Neural cell (in vitro differentiated cells): ENCODE measurements around the gene TMEM61. TPM values are rescaled to one million over a fixed set of nuclear protein-coding genes. Genes with fewer than 3 reads are reported as not detected.
A peak's percentile ranks its signal among the peaks of the same experiment; 100 is the strongest.
"Not testable (repeated sequence)": the region's sequence is repeated elsewhere in the genome, so short reads cannot be mapped to it uniquely, and the experiment has no call there.

Experiments
- H2AFZ ChIP-seq: fragments of 200-600, 300-800 bp; sonication (generic), shearing (Covaris generic); 2 replicates; pipeline ENCODE4 v1.6.0; 2014; ENCODE audit warnings: low read depth, mild to moderate bottlenecking, antibody characterized with exemption, low read length, moderate library complexity
- H3F3A ChIP-seq: fragments of 200-600 bp; shearing (Covaris generic); 2 replicates; pipeline ENCODE4 v1.6.1; 2016; ENCODE audit warnings: mild to moderate bottlenecking, moderate library complexity, mixed read lengths, antibody characterized with exemption, low read length; ENCODE audit not compliant: insufficient read depth, poor library complexity, severe bottlenecking
- H3K27ac ChIP-seq: fragments of 200-600, 300-800 bp; sonication (generic), shearing (Covaris generic); 2 replicates; pipeline ENCODE4 v1.5.1; 2014; ENCODE audit warnings: mild to moderate bottlenecking, low read length, moderate library complexity
- H3K27me3 ChIP-seq: fragments of 300-800, 200-600 bp; sonication (generic), shearing (Covaris generic); 2 replicates; pipeline ENCODE4 v1.6.0; 2014; ENCODE audit warnings: mild to moderate bottlenecking, low read depth, low read length, moderate library complexity; ENCODE audit not compliant: insufficient read depth
- H3K36me3 ChIP-seq: fragments of 300-800, 200-600 bp; sonication (generic), shearing (Covaris generic); 2 replicates; pipeline ENCODE4 v1.5.1; 2014; ENCODE audit warnings: mild to moderate bottlenecking, antibody characterized with exemption, low read length, moderate library complexity; ENCODE audit not compliant: insufficient read depth
- H3K4me2 ChIP-seq: fragments of 300-800, 200-600 bp; sonication (generic), shearing (Covaris generic); 2 replicates; pipeline ENCODE4 v1.6.0; 2014; ENCODE audit warnings: mild to moderate bottlenecking, low read length
- H3K4me3 ChIP-seq: fragments of 300-800, 200-600 bp; sonication (generic), shearing (Covaris generic); 2 replicates; pipeline ENCODE4 v1.5.1; 2014; ENCODE audit warnings: mild to moderate bottlenecking, low read length, moderate library complexity
- H3K79me2 ChIP-seq: fragments of 200-600 bp; shearing (Covaris generic); replicated peaks from 2 replicates; pipeline ENCODE4 v1.6.0; 2014; ENCODE audit warnings: mild to moderate bottlenecking, low read length, moderate library complexity; ENCODE audit not compliant: insufficient read depth
- H3K9ac ChIP-seq: fragments of 300-800, 200-600 bp; sonication (generic), shearing (Covaris generic); 2 replicates; pipeline ENCODE4 v1.6.1; 2016; ENCODE audit warnings: mild to moderate bottlenecking, low read length, mixed read lengths
- H3K9me2 ChIP-seq: fragments of 200-600 bp; shearing (Covaris generic); 2 replicates; pipeline ENCODE4 v1.6.1; 2016; ENCODE audit warnings: mild to moderate bottlenecking, low read length, mixed read lengths; ENCODE audit not compliant: insufficient read depth
- H3K9me3 ChIP-seq: fragments of 200-600, 300-800 bp; sonication (generic), shearing (Covaris generic); 2 replicates; pipeline ENCODE4 v1.6.1; 2016; ENCODE audit warnings: mild to moderate bottlenecking, mixed run types, low read length, moderate library complexity, mixed read lengths
- H4K20me1 ChIP-seq: fragments of 200-600 bp; shearing (Covaris generic); 2 replicates; pipeline ENCODE4 v1.6.1; 2016; ENCODE audit warnings: mild to moderate bottlenecking, mixed run types; ENCODE audit not compliant: insufficient read depth
- CTCF ChIP-seq: fragments of 450-650 bp; IDR thresholded peaks from 2 replicates; pipeline ENCODE4 v1.5.1; 2014; ENCODE audit warnings: antibody characterized with exemption, mild to moderate bottlenecking, moderate library complexity; ENCODE audit not compliant: poor library complexity, severe bottlenecking
- EP300 ChIP-seq: fragments of 450-650 bp; conservative IDR thresholded peaks from 2 replicates; pipeline ENCODE4 v1.6.1; 2014; ENCODE audit warnings: antibody characterized with exemption, mild to moderate bottlenecking, moderate library complexity; ENCODE audit not compliant: poor library complexity, severe bottlenecking
- EZH2 ChIP-seq: fragments of 200-600, 300-800 bp; shearing (Covaris generic), sonication (generic); IDR thresholded peaks from 2 replicates; pipeline ENCODE4 v1.6.1; 2014; ENCODE audit warnings: antibody characterized with exemption, low read length, borderline replicate concordance, mild to moderate bottlenecking; ENCODE audit not compliant: insufficient read depth, poor library complexity, severe bottlenecking
- MXI1 ChIP-seq: fragments of 450-650 bp; conservative IDR thresholded peaks from 2 replicates; pipeline ENCODE4 v1.6.1; 2014; ENCODE audit warnings: antibody characterized with exemption, mild to moderate bottlenecking; ENCODE audit not compliant: poor library complexity, severe bottlenecking
- POLR2AphosphoS5 ChIP-seq: IDR thresholded peaks from 2 replicates; pipeline ENCODE4 v1.6.1; 2012
- RAD21 ChIP-seq: fragments of 450-650 bp; conservative IDR thresholded peaks from 2 replicates; pipeline ENCODE4 v1.6.1; 2014; ENCODE audit warnings: antibody characterized with exemption, mild to moderate bottlenecking, moderate library complexity
- REST ChIP-seq: IDR thresholded peaks from 2 replicates; pipeline ENCODE4 v1.6.1; 2012; ENCODE audit warnings: borderline replicate concordance
- SMC3 ChIP-seq: fragments of 450-650 bp; conservative IDR thresholded peaks from 2 replicates; pipeline ENCODE4 v1.6.1; 2014; ENCODE audit warnings: antibody characterized with exemption, mild to moderate bottlenecking, moderate library complexity; ENCODE audit not compliant: poor library complexity
- TAF1 ChIP-seq: IDR thresholded peaks from 2 replicates; pipeline ENCODE4 v1.6.1; 2012; ENCODE audit warnings: low read depth
- polyA plus RNA-seq: library from polyadenylated mRNA; depleted of rRNA; stranded (reverse); fragments of >200 nt; gene quantifications from 2 replicates; pipeline ENCODE4 v1.2.3, GENCODE V29; 2014

The TMEM61 gene
- polyA plus RNA-seq, 1 donor from 2014 or later, result not detected

GRCh38 chr1:55018395-55018794 lies 38.0 kb downstream of the TMEM61 start:
- Histone ChIP-seq H3F3A (no peaks in the 10 kb centered on the region), H3K79me2 (no peaks in the 10 kb centered on the region), H2AFZ (no peak overlapping the region), H4K20me1 (no peaks in the 10 kb centered on the region), H3K9me3 (no peaks in the 10 kb centered on the region), H3K4me2 (no peak overlapping the region), H3K9ac (no peak overlapping the region), H3K9me2 (no peaks in the 10 kb centered on the region), H3K4me3 (no peak overlapping the region), H3K27me3 (no peaks in the 10 kb centered on the region), H3K36me3 (no peaks in the 10 kb centered on the region), H3K27ac (no peak overlapping the region)
- TF ChIP-seq EP300 (no peak), POLR2AphosphoS5 (no peak), TAF1 (no peak), MXI1 (no peak), CTCF (no peak), EZH2 (no peak), RAD21 (no peak), SMC3 (no peak), REST (no peak)

GRCh38 chr1:55021942-55022546 lies 41.6 kb downstream of the TMEM61 start:
- Histone ChIP-seq H4K20me1 (no peaks in the 10 kb centered on the region), H3K9ac (no peak overlapping the region), H3K27me3 (no peaks in the 10 kb centered on the region), H3K9me2 (no peaks in the 10 kb centered on the region), H3K36me3 (no peaks in the 10 kb centered on the region), H3F3A (no peaks in the 10 kb centered on the region), H3K79me2 (no peaks in the 10 kb centered on the region), H3K27ac (no peak overlapping the region), H2AFZ (no peak overlapping the region), H3K9me3 (no peaks in the 10 kb centered on the region), H3K4me3 (no peak overlapping the region), H3K4me2 (no peak overlapping the region)
- TF ChIP-seq MXI1 (no peak), SMC3 (peak; percentile 89), RAD21 (peak; percentile 85), TAF1 (no peak), POLR2AphosphoS5 (no peak), CTCF (peak; percentile 89), EP300 (no peak), REST (no peak), EZH2 (no peak)

- H3K4me3 ChIP-seq, H3K9me2 ChIP-seq, H2AFZ ChIP-seq, H3K36me3 ChIP-seq, H3F3A ChIP-seq, H3K27me3 ChIP-seq, H3K9ac ChIP-seq, H4K20me1 ChIP-seq, H3K9me3 ChIP-seq, H3K27ac ChIP-seq, H3K4me2 ChIP-seq, H3K79me2 ChIP-seq: not testable (repeated sequence)
These were observed 43.7 kb downstream of the TMEM61 start for GRCh38 chr1:55024163-55024562.
